C4-2B (cell line): Measurements from ENCODE around the gene LTBP2.

Experiments
- ZFX ChIP-seq: fragments of 450-650 bp; IDR thresholded peaks from 2 replicates; pipeline ENCODE4 v1.6.1; 2017
- TF ChIP-seq, protein P1 (sequence below): fragments of 450-650 bp; conservative IDR thresholded peaks from 2 replicates; pipeline ENCODE4 v1.5.1; 2017; ENCODE audit warnings: mild to moderate bottlenecking

DNA sequence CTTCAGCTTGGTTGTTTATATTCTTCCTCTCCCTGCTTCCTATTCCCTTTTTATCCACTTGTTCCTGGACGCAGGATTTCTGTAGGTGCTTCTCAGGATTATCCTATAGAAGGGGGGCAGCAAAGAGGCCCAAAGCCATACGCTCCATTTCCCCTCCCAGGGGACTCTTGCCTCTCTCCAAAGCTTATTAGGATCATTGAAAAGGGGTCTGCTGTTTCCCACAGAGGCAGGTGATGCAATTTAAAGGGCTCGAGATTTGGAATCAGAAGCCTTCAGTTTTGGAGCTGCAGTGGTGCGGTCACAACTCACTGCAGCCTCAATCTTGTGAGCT lies 154.5 kb downstream of the LTBP2 start:
- TF ChIP-seq, protein P1, sequence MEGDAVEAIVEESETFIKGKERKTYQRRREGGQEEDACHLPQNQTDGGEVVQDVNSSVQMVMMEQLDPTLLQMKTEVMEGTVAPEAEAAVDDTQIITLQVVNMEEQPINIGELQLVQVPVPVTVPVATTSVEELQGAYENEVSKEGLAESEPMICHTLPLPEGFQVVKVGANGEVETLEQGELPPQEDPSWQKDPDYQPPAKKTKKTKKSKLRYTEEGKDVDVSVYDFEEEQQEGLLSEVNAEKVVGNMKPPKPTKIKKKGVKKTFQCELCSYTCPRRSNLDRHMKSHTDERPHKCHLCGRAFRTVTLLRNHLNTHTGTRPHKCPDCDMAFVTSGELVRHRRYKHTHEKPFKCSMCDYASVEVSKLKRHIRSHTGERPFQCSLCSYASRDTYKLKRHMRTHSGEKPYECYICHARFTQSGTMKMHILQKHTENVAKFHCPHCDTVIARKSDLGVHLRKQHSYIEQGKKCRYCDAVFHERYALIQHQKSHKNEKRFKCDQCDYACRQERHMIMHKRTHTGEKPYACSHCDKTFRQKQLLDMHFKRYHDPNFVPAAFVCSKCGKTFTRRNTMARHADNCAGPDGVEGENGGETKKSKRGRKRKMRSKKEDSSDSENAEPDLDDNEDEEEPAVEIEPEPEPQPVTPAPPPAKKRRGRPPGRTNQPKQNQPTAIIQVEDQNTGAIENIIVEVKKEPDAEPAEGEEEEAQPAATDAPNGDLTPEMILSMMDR: no peak
- no peak for TF ChIP-seq ZFX
